ENCODE data around the gene BCAR3.

GRCh38 chr1:93704052-93704451, 22.4 kb upstream of the BCAR3 start:
- TF ChIP-seq, protein P1, sequence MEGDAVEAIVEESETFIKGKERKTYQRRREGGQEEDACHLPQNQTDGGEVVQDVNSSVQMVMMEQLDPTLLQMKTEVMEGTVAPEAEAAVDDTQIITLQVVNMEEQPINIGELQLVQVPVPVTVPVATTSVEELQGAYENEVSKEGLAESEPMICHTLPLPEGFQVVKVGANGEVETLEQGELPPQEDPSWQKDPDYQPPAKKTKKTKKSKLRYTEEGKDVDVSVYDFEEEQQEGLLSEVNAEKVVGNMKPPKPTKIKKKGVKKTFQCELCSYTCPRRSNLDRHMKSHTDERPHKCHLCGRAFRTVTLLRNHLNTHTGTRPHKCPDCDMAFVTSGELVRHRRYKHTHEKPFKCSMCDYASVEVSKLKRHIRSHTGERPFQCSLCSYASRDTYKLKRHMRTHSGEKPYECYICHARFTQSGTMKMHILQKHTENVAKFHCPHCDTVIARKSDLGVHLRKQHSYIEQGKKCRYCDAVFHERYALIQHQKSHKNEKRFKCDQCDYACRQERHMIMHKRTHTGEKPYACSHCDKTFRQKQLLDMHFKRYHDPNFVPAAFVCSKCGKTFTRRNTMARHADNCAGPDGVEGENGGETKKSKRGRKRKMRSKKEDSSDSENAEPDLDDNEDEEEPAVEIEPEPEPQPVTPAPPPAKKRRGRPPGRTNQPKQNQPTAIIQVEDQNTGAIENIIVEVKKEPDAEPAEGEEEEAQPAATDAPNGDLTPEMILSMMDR (IDR thresholded peaks at IDR 0.05), result no peak
- no peak for TF ChIP-seq SMC3 (IDR thresholded peaks at IDR 0.05)

All from A549 (cell line).